ENCODE results near the gene GRM7.

The GRM7 gene

GRCh38 chr3:7203969-7204847 lies 343.3 kb downstream of the GRM7 start:
- H3K27me3 ChIP-seq (ENCODE audit: control insufficient read depth, low read length): no peaks in the 10 kb centered on the region
- H4K20me1 ChIP-seq (ENCODE audit: control insufficient read depth, insufficient read depth, low read depth, low read length): no peaks in the 10 kb centered on the region
- H3K4me3 ChIP-seq (ENCODE audit: low read length): no peak overlapping the region
- no peak for TF ChIP-seq EZH2phosphoT487 (IDR thresholded peaks at IDR 0.05; ENCODE audit: borderline replicate concordance, low read length)
- no peak for TF ChIP-seq CTCF (IDR thresholded peaks at IDR 0.05; ENCODE audit: low read depth, low read length, poor library complexity, severe bottlenecking)
- H3K9me3 ChIP-seq (ENCODE audit: control insufficient read depth, insufficient read depth, low read length): no peaks in the 10 kb centered on the region
- H3K4me1 ChIP-seq (ENCODE audit: control insufficient read depth, low read length): no peaks in the 10 kb centered on the region
- H3F3A ChIP-seq (ENCODE audit: control insufficient read depth, insufficient read depth): no peaks in the 10 kb centered on the region
- no peak overlapping the region for H3K27ac ChIP-seq (ENCODE audit: low read depth, low read length)
- H3K79me2 ChIP-seq (ENCODE audit: control insufficient read depth, low read length): no peaks in the 10 kb centered on the region
- H3K4me2 ChIP-seq (ENCODE audit: low read length): no peak overlapping the region
- no peaks in the 10 kb centered on the region for H3K9me2 ChIP-seq (replicated peaks; ENCODE audit: control insufficient read depth, low read length)
- no peaks in the 10 kb centered on the region for H3K36me3 ChIP-seq (ENCODE audit: control insufficient read depth, low read length)

GRCh38 chr3:7204848-7205156 lies 343.9 kb downstream of the GRM7 start:
- no peaks in the 10 kb centered on the region for H3K27me3 ChIP-seq (ENCODE audit: control insufficient read depth, low read length)
- H3K27ac ChIP-seq (ENCODE audit: low read depth, low read length): no peak overlapping the region
- H3K36me3 ChIP-seq (ENCODE audit: control insufficient read depth, low read length): no peaks in the 10 kb centered on the region
- no peaks in the 10 kb centered on the region for H3K79me2 ChIP-seq (ENCODE audit: control insufficient read depth, low read length)
- H3K9me3 ChIP-seq (ENCODE audit: control insufficient read depth, insufficient read depth, low read length): no peaks in the 10 kb centered on the region
- H3K4me2 ChIP-seq (ENCODE audit: low read length): no peak overlapping the region
- H3K4me3 ChIP-seq (ENCODE audit: low read length): no peak overlapping the region
- no peaks in the 10 kb centered on the region for H3K4me1 ChIP-seq (ENCODE audit: control insufficient read depth, low read length)
- TF ChIP-seq CTCF (IDR thresholded peaks at IDR 0.05; ENCODE audit: low read depth, low read length, poor library complexity, severe bottlenecking) (no peak), EZH2phosphoT487 (IDR thresholded peaks at IDR 0.05; ENCODE audit: borderline replicate concordance, low read length) (no peak)
- H3K9me2 ChIP-seq (replicated peaks; ENCODE audit: control insufficient read depth, low read length): no peaks in the 10 kb centered on the region
- H4K20me1 ChIP-seq (ENCODE audit: control insufficient read depth, insufficient read depth, low read depth, low read length): no peaks in the 10 kb centered on the region
- H3F3A ChIP-seq (ENCODE audit: control insufficient read depth, insufficient read depth): no peaks in the 10 kb centered on the region

- H3K9me3 ChIP-seq (ENCODE audit: control insufficient read depth, insufficient read depth, low read length): no peaks in the 10 kb centered on the region
- no peak overlapping the region for H3K4me3 ChIP-seq (ENCODE audit: low read length)
- TF ChIP-seq EZH2phosphoT487 (IDR thresholded peaks at IDR 0.05; ENCODE audit: borderline replicate concordance, low read length) (no peak), CTCF (IDR thresholded peaks at IDR 0.05; ENCODE audit: low read depth, low read length, poor library complexity, severe bottlenecking) (no peak)
- H3K36me3 ChIP-seq (ENCODE audit: control insufficient read depth, low read length): no peaks in the 10 kb centered on the region
- no peaks in the 10 kb centered on the region for H4K20me1 ChIP-seq (ENCODE audit: control insufficient read depth, insufficient read depth, low read depth, low read length)
- H3K27me3 ChIP-seq (ENCODE audit: control insufficient read depth, low read length): no peaks in the 10 kb centered on the region
- no peaks in the 10 kb centered on the region for H3F3A ChIP-seq (ENCODE audit: control insufficient read depth, insufficient read depth)
- no peaks in the 10 kb centered on the region for H3K9me2 ChIP-seq (replicated peaks; ENCODE audit: control insufficient read depth, low read length)
- no peak overlapping the region for H3K27ac ChIP-seq (ENCODE audit: low read depth, low read length)
- no peaks in the 10 kb centered on the region for H3K4me1 ChIP-seq (ENCODE audit: control insufficient read depth, low read length)
- H3K79me2 ChIP-seq (ENCODE audit: control insufficient read depth, low read length): no peaks in the 10 kb centered on the region
- H3K4me2 ChIP-seq (ENCODE audit: low read length): no peak overlapping the region
Observed at GRCh38 chr3:7205535-7205934, 344.6 kb downstream of the GRM7 start.

All from DOHH2 (cell line).